ENCODE measurements around the gene CD177.
"Not testable (repeated sequence)": the region's sequence is repeated elsewhere in the genome, so short reads cannot be mapped to it uniquely, and the experiment has no call there.

The CD177 gene

DNA sequence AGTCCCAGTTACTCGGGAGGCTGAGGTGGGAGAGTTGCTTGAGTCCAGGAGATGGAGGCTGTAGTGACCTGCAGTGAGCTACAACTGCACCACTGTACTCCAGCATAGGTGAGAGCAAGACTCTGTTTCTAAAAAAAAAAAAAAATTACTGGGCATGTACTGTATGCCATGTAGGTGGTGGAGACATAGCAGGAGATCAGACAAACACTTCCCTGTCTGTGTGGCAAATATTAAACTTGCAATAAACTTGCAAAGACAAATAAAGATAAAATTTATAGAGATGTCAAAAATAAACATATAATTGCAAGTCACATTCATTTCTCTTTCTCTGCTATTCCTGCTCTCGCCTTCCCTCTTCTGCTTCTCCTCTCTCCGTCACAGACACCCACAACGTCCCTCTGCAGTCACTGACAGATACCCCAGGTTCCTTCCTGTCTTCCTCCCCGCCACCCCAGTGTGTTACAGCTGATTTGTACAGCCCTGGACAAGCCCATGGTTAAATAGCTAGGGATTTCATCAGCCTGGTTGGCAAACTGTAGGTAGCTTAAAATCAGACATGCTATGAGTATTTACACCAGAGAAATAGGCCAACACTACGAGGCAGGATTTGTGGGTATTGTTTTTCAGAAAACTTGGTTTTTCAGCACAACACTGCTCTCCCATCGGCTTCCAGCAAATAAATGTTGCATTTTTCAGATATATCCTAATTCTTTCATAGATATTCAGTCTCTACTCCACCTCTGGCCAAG is 1.3 kb upstream of the CD177 start:
- ChIA-PET POLR2A (no interaction called here), CTCF (no interaction called here)
- TF ChIP-seq CTCF (IDR thresholded peaks at IDR 0.05; ENCODE audit: control extremely low read depth, extremely low read depth, low read depth, missing control alignments): no peak
- no peak for DNase-seq (ENCODE audit: extremely low spot score)

DNA sequence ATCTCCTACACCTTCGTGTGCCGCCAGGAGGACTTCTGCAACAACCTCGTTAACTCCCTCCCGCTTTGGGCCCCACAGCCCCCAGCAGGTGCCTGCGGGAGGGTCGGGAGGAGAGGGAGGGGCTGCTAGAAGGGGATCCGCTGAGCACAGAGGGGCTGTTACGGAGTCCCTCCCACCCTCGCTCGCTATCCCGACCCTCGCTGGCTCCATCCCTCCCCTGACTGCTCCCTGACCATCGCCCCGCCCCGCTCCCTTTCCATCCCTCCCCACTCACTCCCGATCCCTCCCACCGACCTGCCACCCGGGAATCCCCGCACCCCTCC is 780 bp downstream of the CD177 start:
- ChIA-PET CTCF (no interaction called here), POLR2A (no interaction called here)
- TF ChIP-seq CTCF (IDR thresholded peaks at IDR 0.05; ENCODE audit: control extremely low read depth, extremely low read depth, low read depth, missing control alignments): no peak
- no peak for DNase-seq (ENCODE audit: extremely low spot score)

DNA sequence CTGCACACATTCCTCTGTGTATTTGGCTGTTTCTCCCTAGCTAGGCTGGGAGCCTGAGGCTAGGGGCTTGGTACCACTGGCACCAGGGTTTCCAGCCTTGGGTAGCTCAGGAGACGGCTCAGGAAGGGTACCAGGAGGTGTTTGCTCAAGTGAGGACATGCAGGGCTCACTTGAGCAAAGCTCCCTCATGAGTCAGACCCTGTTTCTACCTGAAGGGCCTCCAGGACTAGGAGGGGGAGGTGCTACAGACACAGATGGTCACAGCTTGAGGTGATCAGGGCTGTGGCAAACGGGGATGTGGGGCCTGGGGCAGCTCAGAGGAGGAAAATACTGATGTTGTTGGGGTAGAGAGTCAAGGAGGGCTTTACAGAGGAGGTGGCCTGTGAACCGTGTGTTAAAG is 3.3 kb downstream of the CD177 start:
- POLR2A ChIA-PET: not testable (repeated sequence)

GRCh38 chr19:43362179-43362578 is 8.7 kb downstream of the CD177 start:
- TF ChIP-seq CTCF (IDR thresholded peaks at IDR 0.05; ENCODE audit: control extremely low read depth, extremely low read depth, low read depth, missing control alignments): no peak
- ChIA-PET CTCF (no interaction called here), POLR2A (no interaction called here)
- no peak for DNase-seq (ENCODE audit: extremely low spot score)

More for the DNA sequence above, 3.3 kb downstream of the CD177 start:
- DNase-seq (ENCODE audit: extremely low spot score); CTCF ChIA-PET: not testable (repeated sequence)

GRCh38 chr19:43362745-43363144 is 9.3 kb downstream of the CD177 start:
- ChIA-PET POLR2A (no interaction called here), CTCF (no interaction called here)

GRCh38 chr19:43365677-43366076 is 12.2 kb downstream of the CD177 start:
- POLR2A ChIA-PET; DNase-seq (ENCODE audit: extremely low spot score); CTCF ChIA-PET: not testable (repeated sequence)

More at GRCh38 chr19:43362745-43363144, 9.3 kb downstream of the CD177 start:
- TF ChIP-seq CTCF (IDR thresholded peaks at IDR 0.05; ENCODE audit: control extremely low read depth, extremely low read depth, low read depth, missing control alignments): no peak
- no peak for DNase-seq (ENCODE audit: extremely low spot score)

DNA sequence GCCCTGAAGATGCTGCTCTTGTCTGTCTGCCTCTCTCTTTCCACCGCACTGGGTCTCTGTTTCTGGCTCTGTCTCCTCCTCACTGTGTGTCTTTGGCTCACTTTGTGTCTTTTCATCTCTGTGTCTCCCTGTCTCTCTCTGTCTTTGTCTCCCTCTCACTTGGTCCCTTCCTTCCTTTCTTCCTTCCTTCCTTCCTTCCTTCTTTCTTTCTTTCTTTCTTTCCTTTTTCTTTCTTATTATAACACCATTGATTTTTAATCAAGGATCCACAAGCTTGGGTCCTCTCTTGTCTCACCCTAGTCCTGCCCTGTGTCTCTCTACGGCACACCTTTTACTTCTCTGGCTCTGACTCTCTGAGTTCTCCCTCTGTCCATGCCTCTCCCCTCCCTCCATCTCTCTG is 14.3 kb downstream of the CD177 start:
- POLR2A ChIA-PET: no interaction called here
- TF ChIP-seq CTCF (IDR thresholded peaks at IDR 0.05; ENCODE audit: control extremely low read depth, extremely low read depth, low read depth, missing control alignments): no peak
- CTCF ChIA-PET: no interaction called here
- no peak for DNase-seq (ENCODE audit: extremely low spot score)

GRCh38 chr19:43368897-43369296 is 15.4 kb downstream of the CD177 start:
- POLR2A ChIA-PET; CTCF ChIA-PET; DNase-seq (ENCODE audit: extremely low spot score): not testable (repeated sequence)
